GM18909 (cell line): ENCODE data around the gene SIRT7.
"Not testable (repeated sequence)": the region's sequence is repeated elsewhere in the genome, so short reads cannot be mapped to it uniquely, and the experiment has no call there.

Experiments used
- ATAC-seq: cut with Tn5 transposase; IDR thresholded peaks from one replicate; pipeline ENCODE4 v1.9.1; 2021; ENCODE audit warnings: mild to moderate bottlenecking; ENCODE audit not compliant: unreplicated experiment, poor library complexity

Gene SIRT7

DNA sequence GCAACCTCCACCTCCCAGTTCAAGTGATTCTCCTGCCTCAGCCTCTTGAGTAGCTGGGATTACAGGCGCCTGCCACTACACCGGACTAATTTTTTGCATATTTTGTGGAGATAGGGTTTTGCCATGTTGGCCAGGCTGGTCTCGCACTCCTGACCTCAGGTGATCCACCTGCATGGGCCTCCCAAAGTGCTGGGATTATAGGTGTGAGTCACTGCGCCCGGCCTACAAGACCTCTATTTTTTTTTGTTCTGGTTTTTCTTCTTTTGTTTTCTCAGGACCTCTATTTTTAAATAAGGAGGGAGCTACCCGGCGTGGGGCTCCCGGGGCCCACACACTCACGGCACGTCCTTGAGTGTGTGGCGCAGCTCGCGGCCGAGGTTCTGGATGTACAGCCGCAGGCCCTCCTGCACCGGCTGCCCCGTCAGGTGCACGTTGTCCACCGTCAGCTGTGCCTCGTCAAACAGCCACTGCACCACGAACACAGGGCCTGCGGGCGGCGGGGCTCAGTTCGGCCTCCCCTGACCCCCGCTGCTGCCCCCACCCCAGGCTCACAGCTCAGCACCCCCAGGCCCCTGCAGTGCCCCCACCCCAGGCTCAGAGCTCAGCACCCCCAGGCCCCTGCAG, 37.2 kb upstream of the SIRT7 start:
- ATAC-seq, result no peak

DNA sequence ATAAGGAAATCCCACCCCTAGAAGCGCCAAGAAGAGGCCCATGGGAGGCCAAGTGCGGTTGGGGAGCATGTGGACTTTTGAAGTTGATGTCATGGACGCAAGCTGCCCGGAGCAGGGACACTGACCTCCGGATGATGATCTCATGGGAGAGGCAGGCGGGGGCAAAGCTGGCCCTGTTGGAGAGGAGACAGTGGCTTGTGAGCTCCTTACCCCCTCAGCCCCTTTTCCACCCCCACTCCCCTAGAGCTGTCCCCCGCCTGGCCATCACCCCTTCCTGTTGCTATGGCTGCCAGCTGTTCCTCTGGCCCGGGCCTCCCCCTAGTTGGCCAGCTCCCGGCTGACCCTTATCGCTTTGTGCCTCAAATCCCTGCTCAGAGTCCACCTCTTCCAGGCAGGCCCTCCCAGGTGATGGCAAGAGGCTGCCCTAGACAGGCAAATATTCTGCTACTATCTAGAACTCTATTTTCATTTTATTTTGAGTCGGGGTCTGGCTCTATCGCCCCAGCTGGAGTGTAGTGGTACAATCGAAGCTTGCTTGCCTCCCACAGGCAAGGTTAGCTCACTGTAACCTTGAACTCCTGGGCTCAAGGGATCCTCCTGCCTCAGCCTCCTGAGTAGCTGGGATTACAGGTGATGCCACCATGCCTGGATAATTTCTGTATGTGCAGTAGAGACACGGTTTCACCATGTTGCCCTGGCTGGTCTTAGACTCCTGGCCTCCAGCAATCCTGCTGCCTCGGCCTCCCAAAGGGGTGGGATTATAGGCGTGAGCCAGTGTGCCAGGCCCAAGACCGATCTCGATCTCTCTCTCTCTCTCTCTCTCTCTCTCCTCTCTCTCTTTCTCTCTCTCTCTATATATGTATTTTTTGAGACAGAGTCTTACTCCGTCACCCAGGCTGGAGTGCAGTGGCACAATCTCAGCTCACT, 36.4 kb upstream of the SIRT7 start:
- no peak for ATAC-seq

GRCh38 chr17:81953443-81953842, 35.5 kb upstream of the SIRT7 start:
- ATAC-seq, result not testable (repeated sequence)

DNA sequence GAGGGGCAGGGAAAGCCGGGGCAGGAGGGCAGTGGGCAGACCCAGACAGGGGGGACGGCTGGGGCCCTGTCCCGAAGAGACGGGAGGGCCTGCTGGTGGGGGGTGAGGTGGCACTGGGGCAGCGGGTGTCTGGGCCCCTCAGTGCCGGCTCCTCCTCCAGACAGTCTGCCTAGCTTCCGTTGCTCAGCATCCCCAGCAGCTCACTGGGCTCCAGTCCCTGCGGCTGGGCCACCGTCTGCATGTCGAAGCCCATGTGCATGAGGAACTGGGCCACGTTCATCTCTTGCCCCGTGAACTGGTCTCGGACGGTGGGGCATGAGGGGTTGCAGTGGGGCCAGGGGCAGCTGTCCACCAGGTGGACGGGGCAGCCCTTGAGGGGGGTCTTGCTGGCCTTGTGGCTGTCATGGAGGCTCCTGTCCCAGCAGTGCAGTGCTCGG, 34.8 kb upstream of the SIRT7 start:
- no peak for ATAC-seq

DNA sequence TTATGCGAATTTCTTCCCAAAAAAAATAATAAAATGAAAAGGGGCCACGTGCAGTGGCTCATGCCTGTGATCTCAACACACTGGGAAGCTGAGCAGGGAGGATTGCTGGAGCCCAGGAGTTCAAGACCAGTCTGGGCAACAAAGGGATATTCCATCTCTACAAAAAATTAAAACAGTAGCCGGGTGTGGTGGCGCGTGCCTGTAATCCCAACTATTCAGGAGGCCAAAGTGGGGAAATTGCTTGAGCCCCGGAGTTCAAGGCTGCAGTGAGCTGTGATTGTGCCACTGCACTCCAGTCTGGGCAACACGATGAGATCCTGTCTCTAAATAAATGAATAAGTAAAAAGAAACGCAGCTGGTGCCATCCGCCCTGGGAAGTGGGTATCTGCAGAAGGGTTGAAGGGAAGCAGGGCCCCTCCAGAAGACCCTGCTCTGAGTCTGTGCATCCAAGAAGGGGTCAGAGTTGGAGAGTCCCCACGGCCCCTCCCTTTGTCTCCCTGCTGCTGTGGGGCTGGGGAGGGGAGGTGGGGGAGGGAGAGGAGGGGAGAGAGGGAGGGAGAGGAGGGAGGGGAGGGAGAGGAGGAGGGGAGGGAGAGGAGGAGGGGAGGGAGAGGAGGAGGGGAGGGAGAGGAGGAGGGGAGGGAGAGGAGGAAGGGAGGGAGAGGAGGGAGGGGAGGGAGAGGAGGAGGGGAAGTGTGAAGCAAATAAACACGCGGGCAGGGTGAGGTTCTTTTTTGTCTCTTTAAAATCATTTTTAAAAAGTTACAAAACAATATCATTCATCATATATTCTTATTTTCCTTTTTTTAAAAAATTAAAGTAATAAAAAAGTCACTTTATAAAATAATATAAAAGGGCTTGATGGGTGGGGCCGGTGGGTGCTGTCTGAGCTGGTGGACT, 34.1 kb upstream of the SIRT7 start:
- no peak for ATAC-seq

DNA sequence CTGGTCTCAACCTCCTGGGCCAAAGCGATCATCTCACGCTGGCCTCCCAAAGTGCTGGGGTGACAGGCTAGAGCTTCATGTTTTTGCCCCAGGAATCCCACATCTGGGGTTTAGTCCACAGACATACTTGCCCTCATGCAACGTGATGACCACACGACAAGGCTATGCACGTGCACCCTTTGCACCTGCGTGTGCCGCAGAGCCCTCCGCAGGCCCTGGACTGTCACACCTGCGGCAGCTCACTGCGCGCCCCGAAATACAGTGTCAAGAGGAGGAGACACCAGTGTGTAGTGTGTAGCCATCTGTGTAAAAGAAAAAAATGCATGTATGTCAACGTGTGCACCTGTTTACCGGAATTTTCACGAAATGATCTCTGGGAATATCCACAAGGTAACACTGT, 32.5 kb upstream of the SIRT7 start:
- no peak for ATAC-seq

DNA sequence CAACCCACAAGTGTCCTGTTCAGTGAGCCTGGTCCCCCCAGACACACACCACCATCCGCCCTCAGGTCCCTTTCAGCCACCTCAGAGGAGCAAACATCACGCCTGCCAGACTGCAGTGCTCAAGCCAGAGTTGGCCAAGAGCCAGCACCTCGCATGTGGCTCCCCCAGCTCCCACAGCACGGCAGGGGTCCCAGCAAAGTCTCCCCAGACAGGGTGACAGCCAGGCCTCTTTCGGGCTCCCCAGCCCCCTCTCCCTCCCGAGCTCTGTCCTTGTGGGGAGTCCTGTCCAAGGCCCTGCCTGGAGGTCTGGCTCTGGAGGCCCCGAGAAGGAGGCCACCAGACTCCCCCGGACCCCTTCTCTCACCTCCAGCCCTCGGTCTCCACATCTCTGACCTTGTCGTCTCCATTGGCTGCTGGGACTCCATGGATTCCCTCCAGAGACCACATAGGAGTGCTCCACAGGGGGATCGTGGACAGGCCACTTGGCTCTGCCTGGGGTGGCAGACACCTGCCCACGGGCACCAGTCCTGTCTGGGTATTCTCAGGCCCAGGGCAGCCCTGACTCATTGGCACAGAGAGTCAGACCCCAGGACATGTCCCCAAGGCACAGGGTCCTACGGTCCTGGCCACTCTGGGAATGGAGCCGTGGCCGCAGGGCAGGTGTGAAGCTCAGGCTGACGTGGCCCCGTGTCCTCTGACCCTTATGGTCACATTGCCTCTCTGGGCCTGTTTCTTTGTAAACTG, 30.8 kb upstream of the SIRT7 start:
- ATAC-seq, result no peak

DNA sequence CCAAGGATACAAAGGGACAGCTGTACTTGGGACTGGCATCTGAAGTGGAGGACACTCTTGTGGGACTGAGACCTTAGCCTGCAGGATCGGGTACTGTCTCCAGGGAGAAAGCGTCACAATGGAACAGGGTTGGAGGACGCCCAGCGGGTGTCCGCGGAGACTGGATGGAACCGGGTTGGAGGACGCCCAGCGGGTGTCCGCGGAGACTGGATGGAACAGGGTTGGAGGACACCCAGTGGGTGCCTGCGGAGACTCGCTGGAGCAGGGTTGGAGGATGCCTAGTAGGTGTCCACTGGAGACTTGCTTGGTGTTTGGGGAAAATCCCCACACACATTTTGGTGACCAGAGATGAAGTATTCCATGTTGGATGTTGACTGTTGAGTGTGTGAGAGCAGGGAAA, 29.2 kb upstream of the SIRT7 start, which contains the start of gene MYADML2:
TSS of gene MYADML2 (minus strand) at position 45 of the 400 bp plus-strand sequence. CDS start 5,492 bp downstream, outside the sequence.
- ATAC-seq, result no peak

DNA sequence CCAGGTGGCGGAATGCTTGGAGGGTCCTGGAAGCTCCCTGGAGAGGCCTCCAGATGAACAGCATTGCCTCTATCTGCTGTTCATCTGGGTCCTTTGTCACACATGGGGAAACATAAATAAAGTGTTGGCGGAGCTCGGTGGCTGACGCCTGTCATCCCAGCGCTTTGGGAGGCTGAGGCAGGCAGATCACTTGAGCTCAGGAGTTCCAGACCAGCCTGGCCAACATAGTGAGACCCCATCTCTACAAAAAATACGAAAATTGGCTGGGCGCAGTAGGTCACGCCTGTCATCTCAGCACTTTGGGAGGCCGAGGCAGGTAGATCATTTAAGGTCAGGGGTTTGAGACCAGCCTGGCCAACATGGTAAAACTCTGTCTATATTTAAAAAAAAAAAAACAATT, 26.9 kb upstream of the SIRT7 start:
- no peak for ATAC-seq

GRCh38 chr17:81942167-81942553, 24.2 kb upstream of the SIRT7 start:
- no peak for ATAC-seq

DNA sequence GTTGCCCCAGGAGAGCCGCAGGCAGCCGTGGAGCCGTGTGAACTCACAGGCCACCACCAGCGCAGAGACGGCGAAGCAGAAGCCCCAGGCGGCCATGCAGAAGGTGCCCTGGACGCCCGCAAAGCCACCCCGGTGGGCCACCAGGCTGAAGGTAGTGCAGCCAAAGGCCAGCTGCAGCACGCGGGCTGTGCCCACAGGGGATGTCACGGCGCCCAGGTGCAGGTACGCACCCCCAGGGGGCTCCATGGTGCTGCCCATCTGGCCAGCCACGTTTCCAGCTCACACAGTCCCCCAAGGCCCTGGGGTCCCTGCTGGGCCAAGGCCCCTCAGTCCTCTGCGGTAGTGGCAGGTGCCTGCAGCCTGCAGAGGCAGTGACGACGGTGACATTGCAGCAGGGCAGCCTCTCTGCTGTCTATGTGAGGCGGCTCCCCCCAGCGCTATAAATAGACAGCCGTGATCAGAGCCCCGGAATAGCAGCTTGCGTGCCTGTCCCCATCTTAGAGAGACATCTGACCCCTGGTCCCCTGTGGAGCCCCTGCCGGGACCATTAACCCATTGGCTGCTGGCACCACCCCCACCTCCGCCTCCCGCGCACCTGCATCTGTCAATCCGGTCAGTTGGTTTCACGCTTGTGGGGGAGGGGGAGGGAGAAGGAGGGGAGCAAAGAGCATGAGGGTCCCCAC, 23.6 kb upstream of the SIRT7 start:
- no peak for ATAC-seq

DNA sequence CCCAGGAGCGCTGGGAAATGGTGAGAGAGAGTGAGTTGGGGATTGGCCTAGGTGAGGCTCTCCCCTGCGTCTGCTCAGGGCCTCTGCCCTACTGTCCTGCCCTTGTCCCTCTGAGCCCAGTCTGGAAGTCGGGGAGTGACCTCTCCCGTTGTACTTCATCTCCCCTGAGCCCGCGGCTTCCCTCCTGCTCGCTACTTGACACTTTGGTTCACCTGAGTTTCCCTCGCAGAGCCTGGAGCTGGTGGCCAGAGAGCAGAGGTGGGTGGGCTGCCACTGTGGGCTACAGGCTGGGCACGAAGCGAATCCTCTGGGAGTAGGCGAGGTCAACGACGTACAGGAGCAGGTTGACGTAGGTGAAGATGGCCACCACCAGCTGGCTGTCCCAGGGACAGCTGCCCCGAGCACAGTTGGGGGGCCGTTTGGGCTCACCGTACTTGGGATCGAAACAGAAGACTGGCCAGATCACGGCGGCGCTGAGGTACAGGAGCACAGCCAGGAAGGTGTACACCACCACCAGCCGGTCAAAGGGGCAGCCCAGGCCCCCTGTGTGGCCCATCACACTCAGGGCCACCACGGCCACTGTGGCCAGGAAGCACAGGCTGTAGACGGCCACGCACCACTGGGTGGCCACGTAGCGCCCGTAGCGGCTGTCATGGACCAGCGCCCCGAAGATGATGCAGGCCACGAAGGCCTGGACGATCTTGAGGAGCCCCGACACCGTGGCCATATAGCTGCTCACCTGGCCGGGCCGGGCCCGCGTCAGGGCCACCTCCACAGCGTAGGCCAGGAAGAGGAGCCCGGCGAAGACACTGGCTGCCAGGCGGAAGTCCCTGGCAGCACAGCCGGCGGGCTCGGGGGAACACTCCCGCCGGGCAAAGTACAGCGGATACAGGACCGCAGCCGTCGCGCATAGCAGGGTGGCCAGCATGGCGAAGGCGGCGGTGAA, 22.8 kb upstream of the SIRT7 start:
- no peak for ATAC-seq

- no peak for ATAC-seq
Observed at GRCh38 chr17:81939881-81940385, 22.0 kb upstream of the SIRT7 start.

DNA sequence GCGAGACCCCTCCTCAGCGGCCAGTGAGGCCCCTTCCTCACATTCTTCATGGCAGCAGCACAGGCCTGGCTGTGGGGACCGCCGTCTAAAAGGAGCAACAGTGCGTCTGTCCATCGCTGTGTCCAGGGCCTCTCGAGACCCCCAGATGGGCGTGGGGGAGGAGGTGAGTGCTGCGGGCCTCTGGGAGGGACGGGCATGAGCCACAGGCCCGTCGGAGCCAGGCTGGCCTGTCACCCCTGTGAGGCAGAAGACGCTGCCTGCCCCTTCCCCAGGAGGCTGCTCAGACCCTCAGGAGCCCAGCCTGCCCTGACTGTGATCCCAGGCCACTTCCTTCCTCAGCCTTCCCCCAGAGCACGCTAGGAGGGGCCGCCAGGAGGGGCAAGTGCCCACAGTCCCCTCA, 21.2 kb upstream of the SIRT7 start:
- ATAC-seq, result no peak

DNA sequence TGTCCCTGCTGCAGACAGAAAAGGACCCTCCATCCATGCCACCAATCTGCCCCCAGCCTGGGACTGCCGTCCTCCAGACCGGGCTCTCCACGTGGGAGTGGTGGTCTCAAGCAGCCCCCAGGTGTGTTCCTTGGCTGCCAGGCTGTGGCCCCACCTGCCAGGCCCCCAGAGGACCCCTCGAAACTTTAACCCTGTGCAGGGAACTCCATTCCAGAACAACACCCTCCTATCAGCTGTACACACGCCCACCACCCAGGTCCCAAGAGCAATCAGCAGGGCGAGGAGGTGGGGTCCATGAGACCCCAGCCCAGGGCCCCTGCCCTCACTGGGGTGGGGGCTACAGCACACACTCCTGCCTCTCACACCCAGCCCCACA, 17.7 kb upstream of the SIRT7 start:
- no peak for ATAC-seq

DNA sequence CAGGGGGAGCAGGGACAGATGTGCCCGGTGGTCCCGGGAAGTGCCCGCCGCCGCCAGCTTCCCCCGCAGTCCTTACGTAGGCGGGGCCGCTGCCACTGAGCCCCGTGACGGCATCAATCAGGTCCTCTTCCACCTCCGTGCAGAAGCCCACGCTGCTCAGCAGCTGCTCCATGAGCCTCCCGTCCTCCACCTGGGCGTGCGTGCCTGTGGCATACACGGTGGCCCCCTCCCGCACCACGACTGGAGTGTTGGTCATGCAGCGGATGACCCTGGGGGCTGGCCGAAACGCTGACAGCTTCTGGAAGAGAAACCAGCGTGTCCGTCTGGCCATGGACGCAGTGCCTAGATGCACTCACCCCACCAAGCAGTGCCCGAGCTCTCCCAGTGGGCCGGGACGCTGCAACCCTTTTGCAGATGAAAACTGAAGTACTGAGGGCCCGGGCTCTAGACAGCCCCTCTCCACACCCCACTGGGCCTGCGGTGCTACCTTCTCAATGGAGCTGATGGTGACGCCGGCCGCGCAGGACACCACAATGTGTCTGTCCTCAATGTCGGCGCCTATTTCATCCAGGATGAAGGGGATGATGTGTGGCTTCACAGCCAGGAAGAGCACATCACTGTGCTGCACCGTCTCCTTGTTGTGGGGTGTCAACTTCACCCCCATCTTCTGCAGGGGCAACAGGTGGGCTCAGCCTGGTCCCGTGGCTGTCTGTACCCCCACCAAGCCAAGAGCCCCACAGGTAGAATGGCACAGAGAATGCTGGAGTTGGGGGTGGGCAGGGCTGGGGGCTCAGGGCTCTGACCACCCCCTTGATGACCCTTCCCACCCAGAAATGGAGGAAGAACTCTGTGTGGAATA, 17.1 kb upstream of the SIRT7 start:
- no peak for ATAC-seq

DNA sequence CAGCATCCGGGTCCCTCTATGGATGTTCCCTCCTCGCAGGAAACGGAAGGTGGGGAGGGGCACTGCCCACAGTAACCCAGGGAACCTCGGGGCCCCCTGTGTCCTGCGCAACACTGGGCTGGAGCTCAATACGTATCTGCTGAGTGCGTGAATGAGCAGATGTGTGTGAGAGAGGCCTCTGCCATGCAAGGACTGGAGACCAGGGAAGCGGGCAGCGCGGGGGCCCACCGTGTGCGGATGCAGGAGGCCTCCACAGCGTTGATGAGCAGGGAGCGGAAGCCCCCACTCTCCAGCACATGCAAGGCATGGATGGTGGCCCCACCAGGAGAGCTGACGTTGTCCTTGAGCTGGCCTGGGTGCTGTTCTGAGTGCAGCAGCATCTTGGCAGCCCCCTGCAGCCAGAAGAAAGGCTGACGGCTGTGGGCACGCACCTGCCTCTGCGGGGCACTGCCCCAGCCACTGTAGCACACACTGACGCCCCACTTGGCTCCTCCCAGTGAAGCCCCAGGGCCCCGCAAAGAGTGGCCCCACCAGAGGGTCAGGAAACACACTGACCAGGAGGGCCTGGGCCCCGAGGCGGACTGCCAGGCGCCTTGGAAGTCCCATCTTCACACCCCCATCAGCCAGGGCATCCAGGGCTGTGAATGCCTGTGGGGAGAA, 16.3 kb upstream of the SIRT7 start:
- no peak for ATAC-seq
